ENCODE results near the gene CPB2. TPM values are rescaled to one million over a fixed set of nuclear protein-coding genes. Genes with fewer than 3 reads are reported as not detected.

CPB2 gene
- total and polyA plus RNA-seq, 8 donors = 0.17 to 18.4 (median 0.35) TPM

DNA sequence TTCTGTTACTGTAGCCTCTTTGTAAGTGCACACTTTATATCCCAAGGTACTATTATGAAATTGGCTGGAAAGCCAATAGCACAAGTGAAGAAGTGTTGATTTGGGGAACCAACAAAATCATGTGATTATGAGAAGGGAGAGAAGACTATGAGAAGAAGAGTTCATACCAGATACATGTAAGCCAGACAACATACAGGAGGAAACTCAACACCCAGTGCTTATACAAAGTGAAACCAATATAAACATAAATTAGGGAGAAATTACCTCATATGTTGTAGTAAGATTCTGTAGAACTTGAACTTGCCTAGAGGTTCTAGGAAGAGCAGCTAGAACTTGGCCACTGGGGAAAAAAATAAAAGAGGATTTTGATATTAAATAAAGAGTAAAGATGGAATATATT is 17.4 kb downstream of the CPB2 start:
- no peak overlapping the region for H3K4me3 ChIP-seq
- no peak overlapping the region for H3K27ac ChIP-seq
- H3K36me3 ChIP-seq = no peaks in the 10 kb centered on the region
- intact Hi-C loops (cut with DNase I) = no loop called here
- H3K4me1 ChIP-seq = no peaks in the 10 kb centered on the region
- no peak for DNase-seq
- no peak for TF ChIP-seq CTCF (IDR thresholded peaks at IDR 0.05)
- ATAC-seq = no peak
- H3K27me3 ChIP-seq = no peaks in the 10 kb centered on the region
- H3K9me3 ChIP-seq = no peaks in the 10 kb centered on the region

DNA sequence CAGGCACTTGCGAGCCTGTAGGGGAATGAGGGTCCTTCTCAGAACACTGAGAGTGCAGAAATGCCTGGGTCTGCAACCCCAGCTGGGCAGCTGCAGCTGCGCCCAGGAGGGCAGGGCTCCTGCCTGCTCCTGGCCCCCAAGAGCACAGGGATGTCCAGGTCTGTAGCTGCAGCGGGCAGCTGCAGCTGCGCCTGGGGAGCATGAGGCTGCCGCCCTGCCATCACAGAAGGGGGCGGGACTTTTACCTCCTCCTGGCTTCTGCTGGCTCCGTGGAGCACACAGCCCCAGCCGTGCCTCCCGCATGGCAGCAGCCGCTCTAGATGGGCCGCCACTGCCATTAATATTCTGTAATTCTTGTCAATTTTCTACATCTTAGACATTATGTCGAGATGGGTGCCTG is 17.8 kb downstream of the CPB2 start:
- no peak for TF ChIP-seq CTCF (IDR thresholded peaks at IDR 0.05)
- Histone ChIP-seq H3K4me3 (no peak overlapping the region), H3K9me3 (no peaks in the 10 kb centered on the region), H3K36me3 (no peaks in the 10 kb centered on the region), H3K27me3 (no peaks in the 10 kb centered on the region), H3K4me1 (no peaks in the 10 kb centered on the region), H3K27ac (no peak overlapping the region)
- intact Hi-C loops (cut with DNase I) = no loop called here
- DNase-seq (no peak), ATAC-seq (no peak)

- intact Hi-C loops (cut with DNase I) = no loop called here
- no peak for ATAC-seq
- no peak for TF ChIP-seq CTCF (IDR thresholded peaks at IDR 0.05)
- Histone ChIP-seq H3K27me3 (no peaks in the 10 kb centered on the region), H3K9me3 (no peaks in the 10 kb centered on the region), H3K36me3 (no peaks in the 10 kb centered on the region), H3K4me1 (no peaks in the 10 kb centered on the region), H3K4me3 (no peak overlapping the region), H3K27ac (no peak overlapping the region)
- peak in 1 of 4 donors; percentile 51 for DNase-seq
Measured at GRCh38 chr13:46086421-46086922, 18.4 kb downstream of the CPB2 start.

GRCh38 chr13:46085737-46086136 is 19.1 kb downstream of the CPB2 start:
- Histone ChIP-seq H3K27me3 (no peaks in the 10 kb centered on the region), H3K27ac (no peak overlapping the region), H3K36me3 (no peaks in the 10 kb centered on the region), H3K9me3 (no peaks in the 10 kb centered on the region), H3K4me3 (no peak overlapping the region), H3K4me1 (no peaks in the 10 kb centered on the region)
- DNase-seq (peak in 1 of 4 donors; percentile 69), ATAC-seq (no peak)
- no peak for TF ChIP-seq CTCF (IDR thresholded peaks at IDR 0.05)
- intact Hi-C loops (cut with DNase I) = no loop called here

DNA sequence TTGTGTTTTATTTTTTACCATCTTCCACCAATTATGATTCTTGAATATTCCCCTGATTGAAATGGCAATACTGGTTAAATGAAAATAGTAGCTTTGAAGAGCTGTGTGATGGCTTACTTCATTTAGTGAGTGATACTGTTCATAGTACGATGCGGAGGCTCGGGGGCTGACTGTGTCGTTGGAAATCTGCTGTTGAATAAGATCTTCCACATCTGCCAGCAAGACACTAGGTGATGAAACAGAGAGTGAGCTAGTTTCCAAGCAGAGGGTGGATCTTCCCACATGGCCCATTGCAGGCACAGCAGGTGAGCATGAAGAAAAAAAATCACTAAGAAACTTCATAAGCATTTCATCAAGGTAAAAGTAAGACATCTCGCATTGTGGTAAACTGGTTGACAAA is 22.5 kb downstream of the CPB2 start:
- Histone ChIP-seq H3K27me3 (no peaks in the 10 kb centered on the region), H3K27ac (no peak overlapping the region), H3K9me3 (no peaks in the 10 kb centered on the region), H3K4me3 (no peak overlapping the region), H3K4me1 (no peaks in the 10 kb centered on the region), H3K36me3 (no peaks in the 10 kb centered on the region)
- DNase-seq (no peak), ATAC-seq (no peak)
- no peak for TF ChIP-seq CTCF (IDR thresholded peaks at IDR 0.05)
- intact Hi-C loops (cut with DNase I) = no loop called here

All from left lung (tissue), 10 donors.